Cardiac fibroblast (primary cell): Measurements from ENCODE around the gene TFAM.

Experiments used
- DNase-seq, 2 donors: peaks; one replicate each; pipeline versions ENCODE4 v3.0.0 to v3.0.0-alpha.2; 2010; ENCODE audit warnings: low read depth in 2 of 2
- H3K4me3 ChIP-seq, 2 donors: replicated peaks in 1 of 2; 1 replicate in 1 of 2; 2 replicates in 1 of 2; pipeline ENCODE4 v1.5.1; 2011; ENCODE audit warnings: low read depth in 2 of 2, low read length in 2 of 2, mild to moderate bottlenecking in 2 of 2, moderate library complexity in 1 of 2
- TF ChIP-seq, protein P1 (sequence below): IDR thresholded peaks from one replicate; pipeline ENCODE4 v1.5.1; 2011; ENCODE audit warnings: low read depth, mild to moderate bottlenecking, low read length, inconsistent platforms

The TFAM gene

DNA sequence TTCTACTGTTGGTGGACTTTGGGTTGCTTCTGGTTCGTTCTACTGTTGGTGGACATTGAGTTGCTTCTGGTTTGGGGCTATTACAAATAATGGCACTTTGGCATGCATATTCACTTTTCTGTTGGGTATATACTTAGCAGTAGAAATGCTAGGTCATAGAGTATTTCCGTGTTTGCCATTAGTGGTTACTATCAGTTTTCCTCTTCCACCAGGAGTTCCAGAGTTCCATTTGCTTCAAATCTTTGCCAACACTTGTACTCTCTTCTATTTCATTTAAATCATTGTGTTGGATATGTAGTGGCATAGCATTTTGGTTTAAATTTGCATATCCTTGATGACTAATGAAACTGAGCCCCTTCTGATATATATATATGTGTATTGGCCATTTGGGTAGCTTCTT, 35.2 kb upstream of the TFAM start:
- no peak for DNase-seq
- TF ChIP-seq, protein P1, sequence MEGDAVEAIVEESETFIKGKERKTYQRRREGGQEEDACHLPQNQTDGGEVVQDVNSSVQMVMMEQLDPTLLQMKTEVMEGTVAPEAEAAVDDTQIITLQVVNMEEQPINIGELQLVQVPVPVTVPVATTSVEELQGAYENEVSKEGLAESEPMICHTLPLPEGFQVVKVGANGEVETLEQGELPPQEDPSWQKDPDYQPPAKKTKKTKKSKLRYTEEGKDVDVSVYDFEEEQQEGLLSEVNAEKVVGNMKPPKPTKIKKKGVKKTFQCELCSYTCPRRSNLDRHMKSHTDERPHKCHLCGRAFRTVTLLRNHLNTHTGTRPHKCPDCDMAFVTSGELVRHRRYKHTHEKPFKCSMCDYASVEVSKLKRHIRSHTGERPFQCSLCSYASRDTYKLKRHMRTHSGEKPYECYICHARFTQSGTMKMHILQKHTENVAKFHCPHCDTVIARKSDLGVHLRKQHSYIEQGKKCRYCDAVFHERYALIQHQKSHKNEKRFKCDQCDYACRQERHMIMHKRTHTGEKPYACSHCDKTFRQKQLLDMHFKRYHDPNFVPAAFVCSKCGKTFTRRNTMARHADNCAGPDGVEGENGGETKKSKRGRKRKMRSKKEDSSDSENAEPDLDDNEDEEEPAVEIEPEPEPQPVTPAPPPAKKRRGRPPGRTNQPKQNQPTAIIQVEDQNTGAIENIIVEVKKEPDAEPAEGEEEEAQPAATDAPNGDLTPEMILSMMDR, result no peak
- H3K4me3 ChIP-seq, result no peak overlapping the region

- TF ChIP-seq, protein P1, result no peak
- no peak overlapping the region for H3K4me3 ChIP-seq
- DNase-seq, result peak in 1 of 2 donors; percentile 10
These were observed 34.4 kb upstream of the TFAM start for GRCh38 chr10:58350619-58351323.

DNA sequence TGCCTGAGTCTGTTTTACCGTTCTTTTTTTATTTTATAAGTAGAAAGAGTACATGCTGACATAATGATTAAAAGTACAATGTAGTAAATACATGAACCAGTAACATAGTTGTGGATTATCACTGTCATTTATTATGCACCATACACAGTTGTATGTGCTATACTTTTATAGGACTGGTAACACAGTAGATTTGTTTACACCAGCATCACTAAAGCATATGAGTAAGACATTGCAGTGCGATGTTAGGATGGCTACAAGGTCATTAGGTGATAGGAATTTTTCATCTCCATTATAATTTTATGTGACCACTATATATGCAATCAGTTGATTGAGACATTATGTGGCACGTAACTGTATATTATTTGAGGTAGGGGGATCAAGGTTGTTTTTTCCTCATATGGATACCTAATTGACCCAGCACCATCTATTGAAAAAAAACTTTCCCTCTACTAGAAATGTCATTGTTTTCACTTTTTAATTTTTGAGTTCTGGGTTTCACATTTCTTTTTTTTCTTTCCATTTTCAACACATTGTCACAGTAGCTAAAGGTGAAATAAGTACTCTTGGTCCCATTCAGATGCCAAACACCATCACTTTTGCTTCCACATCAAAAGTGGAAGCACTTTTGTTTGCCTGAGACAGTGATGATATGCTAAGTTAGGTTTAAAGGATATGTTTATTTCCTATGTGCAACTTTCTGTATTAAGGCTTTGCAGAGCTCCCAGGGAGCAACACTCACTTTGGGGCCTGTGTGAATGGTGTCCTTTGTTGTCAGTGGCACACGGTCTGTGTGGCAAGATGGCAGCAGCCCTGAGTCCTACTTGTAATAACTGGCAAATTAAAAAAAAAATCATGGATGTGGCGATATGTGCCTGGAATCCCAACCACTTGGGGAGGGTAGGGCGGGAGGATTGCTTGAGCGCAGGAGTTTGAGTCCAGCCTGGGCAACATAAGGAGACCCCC, 33.3 kb upstream of the TFAM start:
- no peak overlapping the region for H3K4me3 ChIP-seq

GRCh38 chr10:58352956-58353610, 32.1 kb upstream of the TFAM start:
- TF ChIP-seq, protein P1, result no peak
- no peak overlapping the region for H3K4me3 ChIP-seq
- DNase-seq, result no peak

More for the DNA sequence above, 33.3 kb upstream of the TFAM start:
- no peak for DNase-seq
- TF ChIP-seq, protein P1, result no peak

DNA sequence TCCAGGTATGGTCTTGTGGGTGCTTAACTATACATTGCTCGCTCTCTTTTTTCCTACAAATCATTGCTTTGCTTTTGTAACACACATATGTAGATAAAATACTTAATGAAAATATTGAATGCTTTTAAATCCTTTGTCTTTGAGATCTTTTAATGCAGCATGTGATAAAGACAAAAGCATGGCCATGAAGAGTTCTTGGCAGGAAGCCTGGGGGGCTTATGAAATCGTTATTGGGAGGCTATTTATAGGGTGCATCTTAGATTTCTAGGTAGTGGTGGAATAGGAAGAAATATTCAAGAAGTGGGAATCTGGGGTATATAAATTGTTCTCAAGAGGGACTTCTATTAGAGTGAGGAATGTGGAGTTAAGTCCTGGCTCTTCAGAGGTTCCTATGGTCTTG, 28.5 kb upstream of the TFAM start:
- TF ChIP-seq, protein P1, result no peak
- no peak overlapping the region for H3K4me3 ChIP-seq
- DNase-seq, result no peak

DNA sequence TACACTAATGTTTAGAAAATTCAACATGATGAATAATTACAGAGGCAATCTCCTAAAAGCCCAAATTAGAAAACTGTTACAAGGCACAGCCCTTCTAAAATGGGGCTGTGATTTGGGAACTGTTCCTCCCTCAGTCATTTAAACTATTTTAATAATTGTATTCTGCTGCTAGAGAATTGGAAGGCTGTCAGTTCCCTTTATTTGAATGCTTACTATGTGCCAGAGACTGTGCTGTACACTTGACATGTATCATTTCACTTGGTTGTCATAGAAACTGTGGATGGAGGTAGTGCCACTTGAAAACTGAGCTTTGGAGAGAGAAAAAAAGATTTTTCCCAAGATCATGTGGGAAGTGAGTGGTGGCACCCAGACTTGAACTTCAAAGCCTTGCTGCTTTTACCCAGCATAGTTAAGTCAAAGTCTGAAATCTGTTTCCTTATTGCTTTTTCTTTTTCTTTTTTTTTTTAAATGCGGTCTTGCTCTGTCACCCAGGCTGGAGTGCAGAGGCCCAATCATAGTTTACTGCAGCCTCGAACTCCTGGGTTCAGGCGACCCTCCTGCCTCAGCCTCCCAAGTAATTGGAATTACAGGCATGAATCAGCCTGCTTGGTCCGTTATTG, 26.8 kb upstream of the TFAM start:
- TF ChIP-seq, protein P1, result no peak
- DNase-seq, result no peak
- no peak overlapping the region for H3K4me3 ChIP-seq
